ENCODE measurements around the gene TMEM82. TPM values are rescaled to one million over a fixed set of nuclear protein-coding genes. Genes with fewer than 3 reads are reported as not detected.

The TMEM82 gene
- total RNA-seq, 1 donor from 2014 or later: not detected

- no peak for DNase-seq
- Histone ChIP-seq H3K4me1 (peaks cover 63% of the 10 kb centered on the region), H3K36me3 (peaks cover 24% of the 10 kb centered on the region), H3K4me3 (peak overlapping the region; percentile 64), H3K27me3 (ENCODE audit: low read depth) (no peaks in the 10 kb centered on the region), H3K27ac (replicated peaks) (peak overlapping the region; percentile 95), H3K9me3 (replicated peaks) (no peaks in the 10 kb centered on the region)
- intact Hi-C loops (cut with micrococcal nuclease): no loop called here
- TF ChIP-seq, protein P1, sequence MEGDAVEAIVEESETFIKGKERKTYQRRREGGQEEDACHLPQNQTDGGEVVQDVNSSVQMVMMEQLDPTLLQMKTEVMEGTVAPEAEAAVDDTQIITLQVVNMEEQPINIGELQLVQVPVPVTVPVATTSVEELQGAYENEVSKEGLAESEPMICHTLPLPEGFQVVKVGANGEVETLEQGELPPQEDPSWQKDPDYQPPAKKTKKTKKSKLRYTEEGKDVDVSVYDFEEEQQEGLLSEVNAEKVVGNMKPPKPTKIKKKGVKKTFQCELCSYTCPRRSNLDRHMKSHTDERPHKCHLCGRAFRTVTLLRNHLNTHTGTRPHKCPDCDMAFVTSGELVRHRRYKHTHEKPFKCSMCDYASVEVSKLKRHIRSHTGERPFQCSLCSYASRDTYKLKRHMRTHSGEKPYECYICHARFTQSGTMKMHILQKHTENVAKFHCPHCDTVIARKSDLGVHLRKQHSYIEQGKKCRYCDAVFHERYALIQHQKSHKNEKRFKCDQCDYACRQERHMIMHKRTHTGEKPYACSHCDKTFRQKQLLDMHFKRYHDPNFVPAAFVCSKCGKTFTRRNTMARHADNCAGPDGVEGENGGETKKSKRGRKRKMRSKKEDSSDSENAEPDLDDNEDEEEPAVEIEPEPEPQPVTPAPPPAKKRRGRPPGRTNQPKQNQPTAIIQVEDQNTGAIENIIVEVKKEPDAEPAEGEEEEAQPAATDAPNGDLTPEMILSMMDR (IDR thresholded peaks at IDR 0.05; ENCODE audit: borderline replicate concordance): no peak
Measured at GRCh38 chr1:15737324-15738319, 4.7 kb upstream of the TMEM82 start.

GRCh38 chr1:15738416-15739113 lies 3.7 kb upstream of the TMEM82 start:
- intact Hi-C loops (cut with micrococcal nuclease): no loop called here
- H3K27ac ChIP-seq (replicated peaks): peak overlapping the region; percentile 95
- peak overlapping the region; percentile 64 for H3K4me3 ChIP-seq
- peaks cover 63% of the 10 kb centered on the region for H3K4me1 ChIP-seq
- H3K27me3 ChIP-seq (ENCODE audit: low read depth): no peaks in the 10 kb centered on the region
- no peak for DNase-seq
- TF ChIP-seq, protein P1 (IDR thresholded peaks at IDR 0.05; ENCODE audit: borderline replicate concordance): no peak
- H3K9me3 ChIP-seq (replicated peaks): no peaks in the 10 kb centered on the region
- H3K36me3 ChIP-seq: peaks cover 14% of the 10 kb centered on the region

DNA sequence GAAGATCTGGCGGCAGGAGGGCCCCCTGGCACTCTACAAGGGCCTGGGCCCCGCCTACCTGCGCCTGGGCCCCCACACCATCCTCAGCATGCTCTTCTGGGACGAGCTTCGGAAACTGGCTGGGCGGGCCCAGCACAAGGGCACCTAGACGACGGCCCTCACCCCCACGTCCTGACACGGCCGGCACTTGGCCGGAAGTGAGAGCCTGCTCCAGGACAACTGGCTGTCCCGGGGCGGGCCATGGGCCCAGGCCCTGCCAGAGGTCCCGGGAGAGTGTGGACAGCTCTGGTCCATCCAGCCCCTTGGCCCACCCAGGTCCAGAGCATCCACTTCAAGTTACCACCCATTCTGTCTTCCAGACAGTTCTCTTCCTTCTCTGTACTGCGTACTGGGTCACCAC lies 3.0 kb upstream of the TMEM82 start:
- Histone ChIP-seq H3K27ac (replicated peaks) (peak overlapping the region; percentile 95), H3K4me3 (no peak overlapping the region)
- intact Hi-C loops (cut with micrococcal nuclease): no loop called here

DNA sequence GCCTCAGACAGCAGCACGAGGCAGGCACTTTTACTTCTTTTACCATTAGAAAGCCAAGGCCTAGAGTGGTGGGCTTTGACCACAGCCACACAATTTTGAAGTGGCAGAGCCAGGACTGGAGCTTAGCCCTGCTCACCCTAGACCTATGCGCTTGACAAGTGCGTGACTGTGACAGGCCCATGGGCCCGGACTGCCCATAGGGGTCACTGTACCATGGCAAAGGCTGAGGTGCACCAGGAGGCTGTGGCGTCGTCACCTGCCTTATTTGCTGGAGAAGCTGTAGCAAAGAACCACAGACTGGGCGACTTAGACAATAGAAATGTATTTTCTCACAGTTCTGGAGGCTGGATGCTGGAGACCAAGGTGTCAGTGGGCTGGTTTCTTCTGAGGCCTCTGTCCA lies 2.6 kb upstream of the TMEM82 start:
- Histone ChIP-seq H3K36me3 (peaks cover 3% of the 10 kb centered on the region), H3K27me3 (ENCODE audit: low read depth) (no peaks in the 10 kb centered on the region), H3K4me1 (peaks cover 56% of the 10 kb centered on the region), H3K4me3 (no peak overlapping the region), H3K9me3 (replicated peaks) (no peaks in the 10 kb centered on the region), H3K27ac (replicated peaks) (no peak overlapping the region)
- TF ChIP-seq, protein P1 (IDR thresholded peaks at IDR 0.05; ENCODE audit: borderline replicate concordance): peak; percentile 30
- intact Hi-C loops (cut with micrococcal nuclease): no loop called here
- no peak for DNase-seq

More for the DNA sequence above, 3.0 kb upstream of the TMEM82 start:
- no peak for DNase-seq
- no peaks in the 10 kb centered on the region for H3K27me3 ChIP-seq (ENCODE audit: low read depth)
- no peaks in the 10 kb centered on the region for H3K9me3 ChIP-seq (replicated peaks)
- TF ChIP-seq, protein P1 (IDR thresholded peaks at IDR 0.05; ENCODE audit: borderline replicate concordance): no peak
- H3K4me1 ChIP-seq: peaks cover 61% of the 10 kb centered on the region
- peaks cover 8% of the 10 kb centered on the region for H3K36me3 ChIP-seq

- H3K27ac ChIP-seq (replicated peaks): no peak overlapping the region
- peak; percentile 66 for DNase-seq
- TF ChIP-seq, protein P1 (IDR thresholded peaks at IDR 0.05; ENCODE audit: borderline replicate concordance): peak; percentile 84
- H3K27me3 ChIP-seq (ENCODE audit: low read depth): no peaks in the 10 kb centered on the region
- H3K4me3 ChIP-seq: no peak overlapping the region
- intact Hi-C loops (cut with micrococcal nuclease): no loop called here
- H3K36me3 ChIP-seq: no peaks in the 10 kb centered on the region
- H3K4me1 ChIP-seq: peaks cover 43% of the 10 kb centered on the region
- H3K9me3 ChIP-seq (replicated peaks): no peaks in the 10 kb centered on the region
Measured at GRCh38 chr1:15740924-15741850, 1.1 kb upstream of the TMEM82 start.
